ENCODE measurements around the gene SLC39A1. TPM values are rescaled to one million over a fixed set of nuclear protein-coding genes. Genes with fewer than 3 reads are reported as not detected.
A peak's percentile ranks its signal among the peaks of the same experiment; 100 is the strongest.
"Not testable (repeated sequence)": the region's sequence is repeated elsewhere in the genome, so short reads cannot be mapped to it uniquely, and the experiment has no call there.

SLC39A1 gene
- total RNA-seq, 1 donor from 2014 or later, result 108 TPM

GRCh38 chr1:153985941-153986761, 22.8 kb upstream of the SLC39A1 start, which contains the start of gene RAB13:
RAB13 (minus strand) TSS chr1:153986339; CDS start chr1:153986236, 103 bp downstream.
- peak; percentile 71 for DNase-seq (ENCODE audit: low read depth)
- Histone ChIP-seq H3K4me3 (ENCODE audit: low read depth, low read length) (peak within 1 kb of the TSS; percentile 37), H3K27me3 (ENCODE audit: control insufficient read depth, insufficient read depth, low read length) (no peaks in the 10 kb centered on the region), H3K36me3 (ENCODE audit: control insufficient read depth, insufficient read depth, low read length) (peaks cover 4% of the 10 kb centered on the region)
- no peak for TF ChIP-seq CTCF (IDR thresholded peaks at IDR 0.05; ENCODE audit: insufficient read depth, low read length, severe bottlenecking)
- FAIRE-seq, result no peak

- peak overlapping the region; percentile 37 for H3K4me3 ChIP-seq (ENCODE audit: low read depth, low read length)
- TF ChIP-seq CTCF (IDR thresholded peaks at IDR 0.05; ENCODE audit: insufficient read depth, low read length, severe bottlenecking), result no peak
- H3K27me3 ChIP-seq (ENCODE audit: control insufficient read depth, insufficient read depth, low read length), result no peaks in the 10 kb centered on the region
- FAIRE-seq (no peak), DNase-seq (ENCODE audit: low read depth) (no peak)
- H3K36me3 ChIP-seq (ENCODE audit: control insufficient read depth, insufficient read depth, low read length), result peaks cover 4% of the 10 kb centered on the region
These were observed 22.1 kb upstream of the SLC39A1 start for GRCh38 chr1:153985341-153985912.

- TF ChIP-seq CTCF (IDR thresholded peaks at IDR 0.05; ENCODE audit: insufficient read depth, low read length, severe bottlenecking), result no peak
- Histone ChIP-seq H3K36me3 (ENCODE audit: control insufficient read depth, insufficient read depth, low read length) (peaks cover 4% of the 10 kb centered on the region), H3K27me3 (ENCODE audit: control insufficient read depth, insufficient read depth, low read length) (no peaks in the 10 kb centered on the region), H3K4me3 (ENCODE audit: low read depth, low read length) (no peak overlapping the region)
- DNase-seq (ENCODE audit: low read depth) (no peak), FAIRE-seq (no peak)
These were observed 21.0 kb upstream of the SLC39A1 start for GRCh38 chr1:153984123-153984894.

GRCh38 chr1:153981735-153982134, 18.4 kb upstream of the SLC39A1 start:
- H3K27me3 ChIP-seq (ENCODE audit: control insufficient read depth, insufficient read depth, low read length); H3K4me3 ChIP-seq (ENCODE audit: low read depth, low read length); FAIRE-seq; H3K36me3 ChIP-seq (ENCODE audit: control insufficient read depth, insufficient read depth, low read length); DNase-seq (ENCODE audit: low read depth): not testable (repeated sequence)

- H3K27me3 ChIP-seq (ENCODE audit: control insufficient read depth, insufficient read depth, low read length); FAIRE-seq; DNase-seq (ENCODE audit: low read depth); H3K4me3 ChIP-seq (ENCODE audit: low read depth, low read length): not testable (repeated sequence)
- H3K36me3 ChIP-seq (ENCODE audit: control insufficient read depth, insufficient read depth, low read length), result peaks cover 13% of the 10 kb centered on the region
These were observed 15.8 kb upstream of the SLC39A1 start for GRCh38 chr1:153979091-153979490.

- no peaks in the 10 kb centered on the region for H3K27me3 ChIP-seq (ENCODE audit: control insufficient read depth, insufficient read depth, low read length)
- TF ChIP-seq CTCF (IDR thresholded peaks at IDR 0.05; ENCODE audit: insufficient read depth, low read length, severe bottlenecking), result no peak
- H3K4me3 ChIP-seq (ENCODE audit: low read depth, low read length), result peak overlapping the region; percentile 76
- no peak for FAIRE-seq
- DNase-seq (ENCODE audit: low read depth), result no peak
- peaks cover 15% of the 10 kb centered on the region for H3K36me3 ChIP-seq (ENCODE audit: control insufficient read depth, insufficient read depth, low read length)
These were observed 15.1 kb upstream of the SLC39A1 start for GRCh38 chr1:153978274-153978909.

Measured in bronchial epithelial cell (primary cell).